HEK293 (cell line): ENCODE results near the gene IL3RA.
"Not testable (repeated sequence)": the region's sequence is repeated elsewhere in the genome, so short reads cannot be mapped to it uniquely, and the experiment has no call there.

ENCODE experiments used
- SALL2 ChIP-seq: fragments of 450-650 bp; formaldehyde crosslinking; IDR thresholded peaks from 2 replicates; pipeline ENCODE4 v1.5.0; 2017; ENCODE audit warnings: missing biosample characterization, mild to moderate bottlenecking, missing genetic modification characterization, borderline replicate concordance
- WT1 ChIP-seq: fragments of 450-650 bp; formaldehyde crosslinking; IDR thresholded peaks from 2 replicates; pipeline ENCODE4 v1.5.1; 2016; ENCODE audit warnings: missing biosample characterization, missing genetic modification characterization
- YY1 ChIP-seq: fragments of 450-650 bp; formaldehyde crosslinking; IDR thresholded peaks from 2 replicates; pipeline ENCODE4 v1.5.1; 2018; ENCODE audit warnings: missing biosample characterization, missing genetic modification characterization
- ZBTB21 ChIP-seq: fragments of 450-650 bp; formaldehyde crosslinking; IDR thresholded peaks from 2 replicates; pipeline ENCODE4 v1.5.1; 2017; ENCODE audit warnings: missing biosample characterization, missing genetic modification characterization
- ZBTB7A ChIP-seq: fragments of 450-650 bp; formaldehyde crosslinking; IDR thresholded peaks from 2 replicates; pipeline ENCODE4 v1.5.1; 2016; ENCODE audit warnings: low read depth, missing biosample characterization, missing genetic modification characterization
- ZNF138 ChIP-seq: fragments of 450-650 bp; formaldehyde crosslinking; IDR thresholded peaks from 2 replicates; pipeline ENCODE4 v1.5.1; 2016; ENCODE audit warnings: missing biosample characterization, missing genetic modification characterization, borderline replicate concordance
- ZNF18 ChIP-seq: fragments of 450-650 bp; formaldehyde crosslinking; IDR thresholded peaks from 2 replicates; pipeline ENCODE4 v1.5.1; 2016; ENCODE audit warnings: missing biosample characterization, missing genetic modification characterization
- ZNF221 ChIP-seq: fragments of 450-650 bp; formaldehyde crosslinking; IDR thresholded peaks from 2 replicates; pipeline ENCODE4 v1.5.1; 2017; ENCODE audit warnings: missing biosample characterization, missing genetic modification characterization, borderline replicate concordance
- ZNF302 ChIP-seq: fragments of 450-650 bp; formaldehyde crosslinking; IDR thresholded peaks from 2 replicates; pipeline ENCODE4 v1.5.1; 2016; ENCODE audit warnings: missing biosample characterization, missing genetic modification characterization, low read depth
- ZNF350 ChIP-seq: fragments of 450-650 bp; formaldehyde crosslinking; IDR thresholded peaks from 2 replicates; pipeline ENCODE4 v1.5.0; 2017; ENCODE audit warnings: missing biosample characterization, mild to moderate bottlenecking, missing genetic modification characterization
- ZNF571 ChIP-seq: fragments of 450-650 bp; formaldehyde crosslinking; IDR thresholded peaks from 2 replicates; pipeline ENCODE4 v1.5.0; 2017; ENCODE audit warnings: missing biosample characterization, missing genetic modification characterization
- TF ChIP-seq, protein P1 (sequence below): fragments of 450-650 bp; formaldehyde crosslinking; IDR thresholded peaks from 2 replicates; pipeline ENCODE4 v1.5.1; 2016; ENCODE audit warnings: missing biosample characterization, missing genetic modification characterization
- TF ChIP-seq, protein P2 (sequence below): fragments of 450-650 bp; formaldehyde crosslinking; IDR thresholded peaks from 2 replicates; pipeline ENCODE4 v1.5.1; 2017; ENCODE audit warnings: missing biosample characterization, missing genetic modification characterization

GRCh38 chrX:1308917-1309316, 27.7 kb upstream of the IL3RA start:
- not testable (repeated sequence) for TF ChIP-seq ZNF302 (tag by site-specific recombination); ZNF18 (tag by site-specific recombination); ZNF350; WT1 (tag by site-specific recombination); ZBTB7A (tag by site-specific recombination); ZNF571; ZNF221 (tag by site-specific recombination); ZNF138; ZBTB21; YY1 (tag by site-specific recombination); SALL2 (tag by site-specific recombination)
- TF ChIP-seq, protein P1, sequence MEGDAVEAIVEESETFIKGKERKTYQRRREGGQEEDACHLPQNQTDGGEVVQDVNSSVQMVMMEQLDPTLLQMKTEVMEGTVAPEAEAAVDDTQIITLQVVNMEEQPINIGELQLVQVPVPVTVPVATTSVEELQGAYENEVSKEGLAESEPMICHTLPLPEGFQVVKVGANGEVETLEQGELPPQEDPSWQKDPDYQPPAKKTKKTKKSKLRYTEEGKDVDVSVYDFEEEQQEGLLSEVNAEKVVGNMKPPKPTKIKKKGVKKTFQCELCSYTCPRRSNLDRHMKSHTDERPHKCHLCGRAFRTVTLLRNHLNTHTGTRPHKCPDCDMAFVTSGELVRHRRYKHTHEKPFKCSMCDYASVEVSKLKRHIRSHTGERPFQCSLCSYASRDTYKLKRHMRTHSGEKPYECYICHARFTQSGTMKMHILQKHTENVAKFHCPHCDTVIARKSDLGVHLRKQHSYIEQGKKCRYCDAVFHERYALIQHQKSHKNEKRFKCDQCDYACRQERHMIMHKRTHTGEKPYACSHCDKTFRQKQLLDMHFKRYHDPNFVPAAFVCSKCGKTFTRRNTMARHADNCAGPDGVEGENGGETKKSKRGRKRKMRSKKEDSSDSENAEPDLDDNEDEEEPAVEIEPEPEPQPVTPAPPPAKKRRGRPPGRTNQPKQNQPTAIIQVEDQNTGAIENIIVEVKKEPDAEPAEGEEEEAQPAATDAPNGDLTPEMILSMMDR = not testable (repeated sequence)
- TF ChIP-seq, protein P2, sequence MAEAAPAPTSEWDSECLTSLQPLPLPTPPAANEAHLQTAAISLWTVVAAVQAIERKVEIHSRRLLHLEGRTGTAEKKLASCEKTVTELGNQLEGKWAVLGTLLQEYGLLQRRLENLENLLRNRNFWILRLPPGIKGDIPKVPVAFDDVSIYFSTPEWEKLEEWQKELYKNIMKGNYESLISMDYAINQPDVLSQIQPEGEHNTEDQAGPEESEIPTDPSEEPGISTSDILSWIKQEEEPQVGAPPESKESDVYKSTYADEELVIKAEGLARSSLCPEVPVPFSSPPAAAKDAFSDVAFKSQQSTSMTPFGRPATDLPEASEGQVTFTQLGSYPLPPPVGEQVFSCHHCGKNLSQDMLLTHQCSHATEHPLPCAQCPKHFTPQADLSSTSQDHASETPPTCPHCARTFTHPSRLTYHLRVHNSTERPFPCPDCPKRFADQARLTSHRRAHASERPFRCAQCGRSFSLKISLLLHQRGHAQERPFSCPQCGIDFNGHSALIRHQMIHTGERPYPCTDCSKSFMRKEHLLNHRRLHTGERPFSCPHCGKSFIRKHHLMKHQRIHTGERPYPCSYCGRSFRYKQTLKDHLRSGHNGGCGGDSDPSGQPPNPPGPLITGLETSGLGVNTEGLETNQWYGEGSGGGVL (tag by site-specific recombination) = not testable (repeated sequence)
